GM19035 (cell line): ENCODE data around the gene RIMS3.

Experiments
- ATAC-seq: cut with Tn5 transposase; IDR thresholded peaks from one replicate; pipeline ENCODE4 v1.9.1; 2021; ENCODE audit not compliant: unreplicated experiment

The RIMS3 gene

GRCh38 chr1:40691538-40692428, 26.3 kb upstream of the RIMS3 start, which contains the start of gene NFYC:
Gene NFYC (plus strand): TSS chr1:40691704. CDS start chr1:40738844, 47,140 bp downstream.
- ATAC-seq = peak; percentile 74

GRCh38 chr1:40690771-40691537, 25.5 kb upstream of the RIMS3 start:
- ATAC-seq = no peak

- ATAC-seq = no peak
Observed at GRCh38 chr1:40689737-40690136, 24.3 kb upstream of the RIMS3 start.

GRCh38 chr1:40687661-40688060, 22.2 kb upstream of the RIMS3 start:
- ATAC-seq = no peak

- no peak for ATAC-seq
Observed at GRCh38 chr1:40687059-40687458, 21.6 kb upstream of the RIMS3 start.

GRCh38 chr1:40684669-40685068, 19.2 kb upstream of the RIMS3 start:
- no peak for ATAC-seq

GRCh38 chr1:40679165-40679953, 13.9 kb upstream of the RIMS3 start:
- ATAC-seq = no peak

- no peak for ATAC-seq
Observed at GRCh38 chr1:40676501-40676900, 11.0 kb upstream of the RIMS3 start.

GRCh38 chr1:40673452-40673851, 8.0 kb upstream of the RIMS3 start:
- no peak for ATAC-seq

GRCh38 chr1:40668769-40669525, 3.5 kb upstream of the RIMS3 start:
- peak; percentile 63 for ATAC-seq

- ATAC-seq = no peak
Observed at GRCh38 chr1:40664791-40665190, 691 bp downstream of the RIMS3 start.

- no peak for ATAC-seq
Observed at GRCh38 chr1:40664167-40664537, 1.3 kb downstream of the RIMS3 start.

GRCh38 chr1:40663324-40664166, 1.9 kb downstream of the RIMS3 start:
- ATAC-seq = no peak

- no peak for ATAC-seq
Observed at GRCh38 chr1:40662864-40663263, 2.6 kb downstream of the RIMS3 start.

- no peak for ATAC-seq
Observed at GRCh38 chr1:40662151-40662550, 3.3 kb downstream of the RIMS3 start.

- ATAC-seq = no peak
Observed at GRCh38 chr1:40661678-40662077, 3.8 kb downstream of the RIMS3 start.

GRCh38 chr1:40659649-40659947, 5.9 kb downstream of the RIMS3 start:
- ATAC-seq = no peak

GRCh38 chr1:40658751-40659648, 6.5 kb downstream of the RIMS3 start:
- ATAC-seq = no peak

GRCh38 chr1:40657046-40657445, 8.4 kb downstream of the RIMS3 start:
- no peak for ATAC-seq
